K562 (cell line): ENCODE measurements around the gene FUT2. TPM values are rescaled to one million over a fixed set of nuclear protein-coding genes. Genes with fewer than 3 reads are reported as not detected.

Source experiments
- ARNT ChIP-seq, 2 experiments: fragments of 450-650 bp; IDR thresholded peaks; 2 replicates each; pipeline ENCODE4 v1.6.1; 2016; ENCODE audit warnings: mild to moderate bottlenecking in 1 of 2
- EP400 ChIP-seq: fragments of 450-650 bp; IDR thresholded peaks from 2 replicates; pipeline ENCODE4 v1.6.1; 2017; ENCODE audit warnings: antibody characterized with exemption, mild to moderate bottlenecking, moderate library complexity
- KDM2B ChIP-seq: fragments of 250-450 bp; sonication (Bioruptor Pico); IDR thresholded peaks from 2 replicates; pipeline ENCODE4 v1.8.0; 2021; ENCODE audit warnings: mild to moderate bottlenecking, moderate library complexity
- MAZ ChIP-seq, 2 experiments: fragments of 450-650 bp in 1 of 2; sonication (generic) in 1 of 2; formaldehyde crosslinking; IDR thresholded peaks in 1 of 2; conservative IDR thresholded peaks in 1 of 2; 2 replicates each; pipeline versions ENCODE4 v1.4.0 to v1.5.0; 2020; ENCODE audit warnings: mild to moderate bottlenecking in 1 of 2, missing genetic modification reagents in 1 of 2
- NKRF ChIP-seq: fragments of 450-650 bp; IDR thresholded peaks from 2 replicates; pipeline ENCODE4 v1.6.1; 2016; ENCODE audit warnings: borderline replicate concordance
- NONO ChIP-seq, 2 experiments: fragments of 200-400 bp in 1 of 2; fragments of 450-650 bp in 1 of 2; formaldehyde crosslinking in 1 of 2; IDR thresholded peaks; 2 replicates each; pipeline ENCODE4 v1.6.1; 2017; ENCODE audit warnings: low read depth in 2 of 2, mild to moderate bottlenecking in 2 of 2, moderate library complexity in 2 of 2, low read length in 1 of 2
- POLR2H ChIP-seq: IDR thresholded peaks from 2 replicates; pipeline ENCODE4 v1.6.1; 2016; ENCODE audit warnings: missing genetic modification characterization, low read depth, mild to moderate bottlenecking, control low read depth, missing compliant biosample characterization, moderate library complexity
- RERE ChIP-seq: sonication (generic); formaldehyde crosslinking; IDR thresholded peaks from 2 replicates; pipeline ENCODE4 v1.8.0; 2023; ENCODE audit warnings: missing genetic modification reagents, mild to moderate bottlenecking, borderline replicate concordance
- polyA plus RNA-seq, 8 experiments: library from polyadenylated mRNA; depleted of rRNA in 4 of 8; stranded (reverse) in 5 of 8; unstranded in 3 of 8; fragments of >200 nt; fragmentation: Nextera tagmentation in 2 of 8; fragmentation: Illumina TruSeq in 1 of 8; extraction: Ambion mirVana in 2 of 8; extraction: Trizol in 1 of 8; gene quantifications; 2 replicates each; pipeline versions ENCODE4 v1.2.1 to v1.2.3, GENCODE V29; 2011 to 2014; ENCODE audit warnings: inconsistent platforms in 1 of 8, missing spikeins in 1 of 8
- total RNA-seq, 7 experiments: library from RNA; depleted of rRNA in 6 of 7; stranded (reverse); fragments of >200 nt in 6 of 7; fragmentation: Illumina TruSeq in 2 of 7; extraction: Trizol in 2 of 7; gene quantifications; 2 replicates each; pipeline versions ENCODE4 v1.2.1 to v1.2.3, GENCODE V29; 2011 to 2021; ENCODE audit warnings: low replicate concordance in 1 of 7

FUT2 gene
- total and polyA plus RNA-seq, 9 of the 15 experiments (the other 6 are each of a cell fraction or from before 2014, with no cell fraction given): 0.03 to 0.04 TPM; not detected in 7

- TF ChIP-seq EP400: peak; percentile 81
- TF ChIP-seq RERE (CRISPR knock-in tag): no peak
- TF ChIP-seq NONO (IDR thresholded peaks at IDR 0.05; ENCODE audit: low read depth in 2 of 2, low read length in 1 of 2): no peak
- TF ChIP-seq ARNT (IDR thresholded peaks at IDR 0.05): no peak
- TF ChIP-seq POLR2H (tag): no peak
- no peak for TF ChIP-seq KDM2B (CRISPR knock-in tag)
- TF ChIP-seq NKRF: no peak
- TF ChIP-seq MAZ (CRISPR knock-in tag; conservative IDR thresholded peaks at IDR 0.05 in 1 of 2, IDR thresholded peaks at IDR 0.05 in 1 of 2): peak in 1 of 2 experiments; percentile 45; a peak in 1 of 4 replicates
- TF ChIP-seq, all 486 proteins: peak for 35
These were observed 59.4 kb downstream of the FUT2 start, which contains the start of gene FGF21 (continued) for GRCh38 chr19:48755084-48755641.

Other genes starting within 250 kb of the FUT2 start
Only the 7 nearest of the 24 such genes appear.
- gene DBP, start 58.6 kb upstream of the FUT2 start, total RNA-seq (2014; rRNA removed): 3.6 and 5.0 TPM in 2 replicates
- gene DBP, start 58.6 kb upstream of the FUT2 start, total RNA-seq (2014; rRNA removed; fragmentation: Illumina TruSeq; extraction: Trizol): 0.96 and 1.1 TPM in 2 replicates
- 3.7 and 3.9 TPM in 2 replicates for gene DBP, start 58.6 kb upstream of the FUT2 start, total RNA-seq (2015; rRNA removed; fragmentation: Illumina TruSeq; extraction: Trizol)
- gene DBP, start 58.6 kb upstream of the FUT2 start, total RNA-seq (2021): 2.6 and 5.5 TPM in 2 replicates
- 0.45 and 1.1 TPM in 2 replicates for gene DBP, start 58.6 kb upstream of the FUT2 start, polyA plus RNA-seq (2011; rRNA removed)
- gene DBP, start 58.6 kb upstream of the FUT2 start, polyA plus RNA-seq (2014; fragmentation: Illumina TruSeq; extraction: Trizol): 1.8 and 2.1 TPM in 2 replicates
- gene DBP, start 58.6 kb upstream of the FUT2 start, polyA plus RNA-seq (2014; fragmentation: Nextera tagmentation; extraction: Ambion mirVana): under 1 TPM; 0.25 to 0.64 TPM
- 1.6 and 3.8 TPM in 2 replicates for gene DBP, start 58.6 kb upstream of the FUT2 start, polyA plus RNA-seq (2014; rRNA removed)
- 19.9 and 37.7 TPM in 2 replicates for gene CA11, start 49.8 kb upstream of the FUT2 start, total RNA-seq (2014; rRNA removed)
- 2.4 and 2.9 TPM in 2 replicates for gene CA11, start 49.8 kb upstream of the FUT2 start, total RNA-seq (2014; rRNA removed; fragmentation: Illumina TruSeq; extraction: Trizol)
- gene CA11, start 49.8 kb upstream of the FUT2 start, total RNA-seq (2015; rRNA removed; fragmentation: Illumina TruSeq; extraction: Trizol): 7.5 and 8.3 TPM in 2 replicates
- 14.8 and 16.2 TPM in 2 replicates for gene CA11, start 49.8 kb upstream of the FUT2 start, total RNA-seq (2021)
- 4.1 and 8.1 TPM in 2 replicates for gene CA11, start 49.8 kb upstream of the FUT2 start, polyA plus RNA-seq (2011; rRNA removed)
- gene CA11, start 49.8 kb upstream of the FUT2 start, polyA plus RNA-seq (2014; fragmentation: Illumina TruSeq; extraction: Trizol): 12.7 and 22.5 TPM in 2 replicates
- 10 to 100 TPM in 1 of 2 experiments, 1 to 10 TPM in 1; 6.3 to 11.5 TPM for gene CA11, start 49.8 kb upstream of the FUT2 start, polyA plus RNA-seq (2014; fragmentation: Nextera tagmentation; extraction: Ambion mirVana)
- 8.2 and 19.3 TPM in 2 replicates for gene CA11, start 49.8 kb upstream of the FUT2 start, polyA plus RNA-seq (2014; rRNA removed)
- gene NTN5, start 23.0 kb upstream of the FUT2 start, total RNA-seq (2014; rRNA removed): not detected in 2 replicates
- gene NTN5, start 23.0 kb upstream of the FUT2 start, total RNA-seq (2014; rRNA removed; fragmentation: Illumina TruSeq; extraction: Trizol): not detected in 2 replicates
- not detected in 2 replicates for gene NTN5, start 23.0 kb upstream of the FUT2 start, total RNA-seq (2015; rRNA removed; fragmentation: Illumina TruSeq; extraction: Trizol)
- gene NTN5, start 23.0 kb upstream of the FUT2 start, total RNA-seq (2021): not detected in 2 replicates
- gene NTN5, start 23.0 kb upstream of the FUT2 start, polyA plus RNA-seq (2011; rRNA removed): 0.04 TPM in 1 of 2 replicates, not detected in the other
- gene NTN5, start 23.0 kb upstream of the FUT2 start, polyA plus RNA-seq (2014; fragmentation: Illumina TruSeq; extraction: Trizol): not detected in 2 replicates
- not detected for gene NTN5, start 23.0 kb upstream of the FUT2 start, polyA plus RNA-seq (2014; fragmentation: Nextera tagmentation; extraction: Ambion mirVana)
- 0.07 TPM in 1 of 2 replicates, not detected in the other for gene NTN5, start 23.0 kb upstream of the FUT2 start, polyA plus RNA-seq (2014; rRNA removed)
- 0.27 and 0.45 TPM in 2 replicates for gene MAMSTR, start 23.8 kb downstream of the FUT2 start, total RNA-seq (2014; rRNA removed)
- gene MAMSTR, start 23.8 kb downstream of the FUT2 start, total RNA-seq (2014; rRNA removed; fragmentation: Illumina TruSeq; extraction: Trizol): 0.22 and 0.29 TPM in 2 replicates
- gene MAMSTR, start 23.8 kb downstream of the FUT2 start, total RNA-seq (2015; rRNA removed; fragmentation: Illumina TruSeq; extraction: Trizol): 0.49 and 0.51 TPM in 2 replicates
- 1.00 and 1.3 TPM in 2 replicates for gene MAMSTR, start 23.8 kb downstream of the FUT2 start, total RNA-seq (2021)
- gene MAMSTR, start 23.8 kb downstream of the FUT2 start, polyA plus RNA-seq (2011; rRNA removed): 0.27 and 0.29 TPM in 2 replicates
- 0.55 and 0.73 TPM in 2 replicates for gene MAMSTR, start 23.8 kb downstream of the FUT2 start, polyA plus RNA-seq (2014; fragmentation: Illumina TruSeq; extraction: Trizol)
- under 1 TPM in 1 of 2 experiments, not detected in 1; 0.08 TPM for gene MAMSTR, start 23.8 kb downstream of the FUT2 start, polyA plus RNA-seq (2014; fragmentation: Nextera tagmentation; extraction: Ambion mirVana)
- 0.84 and 0.91 TPM in 2 replicates for gene MAMSTR, start 23.8 kb downstream of the FUT2 start, polyA plus RNA-seq (2014; rRNA removed)
- gene RASIP1, start 44.6 kb downstream of the FUT2 start, total RNA-seq (2014; rRNA removed): 2.7 and 3.7 TPM in 2 replicates
- 0.58 and 0.61 TPM in 2 replicates for gene RASIP1, start 44.6 kb downstream of the FUT2 start, total RNA-seq (2014; rRNA removed; fragmentation: Illumina TruSeq; extraction: Trizol)
- 1.4 and 1.7 TPM in 2 replicates for gene RASIP1, start 44.6 kb downstream of the FUT2 start, total RNA-seq (2015; rRNA removed; fragmentation: Illumina TruSeq; extraction: Trizol)
- gene RASIP1, start 44.6 kb downstream of the FUT2 start, total RNA-seq (2021): 3.4 and 4.6 TPM in 2 replicates
- 1.4 and 2.1 TPM in 2 replicates for gene RASIP1, start 44.6 kb downstream of the FUT2 start, polyA plus RNA-seq (2011; rRNA removed)
- 1.5 and 2.6 TPM in 2 replicates for gene RASIP1, start 44.6 kb downstream of the FUT2 start, polyA plus RNA-seq (2014; fragmentation: Illumina TruSeq; extraction: Trizol)
- gene RASIP1, start 44.6 kb downstream of the FUT2 start, polyA plus RNA-seq (2014; fragmentation: Nextera tagmentation; extraction: Ambion mirVana): under 1 TPM; 0.20 to 0.24 TPM
- 4.7 and 6.1 TPM in 2 replicates for gene RASIP1, start 44.6 kb downstream of the FUT2 start, polyA plus RNA-seq (2014; rRNA removed)
- gene IZUMO1, start 50.9 kb downstream of the FUT2 start, total RNA-seq (2014; rRNA removed): 0.14 and 0.78 TPM in 2 replicates
- gene IZUMO1, start 50.9 kb downstream of the FUT2 start, total RNA-seq (2014; rRNA removed; fragmentation: Illumina TruSeq; extraction: Trizol): 0.61 and 1.3 TPM in 2 replicates
- 0.40 and 0.49 TPM in 2 replicates for gene IZUMO1, start 50.9 kb downstream of the FUT2 start, total RNA-seq (2015; rRNA removed; fragmentation: Illumina TruSeq; extraction: Trizol)
- gene IZUMO1, start 50.9 kb downstream of the FUT2 start, total RNA-seq (2021): 2.1 and 2.2 TPM in 2 replicates
- gene IZUMO1, start 50.9 kb downstream of the FUT2 start, polyA plus RNA-seq (2011; rRNA removed): 0.54 and 0.57 TPM in 2 replicates
- gene IZUMO1, start 50.9 kb downstream of the FUT2 start, polyA plus RNA-seq (2014; fragmentation: Illumina TruSeq; extraction: Trizol): 0.29 and 1.1 TPM in 2 replicates
- gene IZUMO1, start 50.9 kb downstream of the FUT2 start, polyA plus RNA-seq (2014; fragmentation: Nextera tagmentation; extraction: Ambion mirVana): under 1 TPM; 0.24 to 0.73 TPM
- 0.39 and 1.2 TPM in 2 replicates for gene IZUMO1, start 50.9 kb downstream of the FUT2 start, polyA plus RNA-seq (2014; rRNA removed)
- gene FUT1, start 56.7 kb downstream of the FUT2 start, total RNA-seq (2014; rRNA removed): 15.5 and 17.2 TPM in 2 replicates
- 8.9 TPM in 2 replicates for gene FUT1, start 56.7 kb downstream of the FUT2 start, total RNA-seq (2014; rRNA removed; fragmentation: Illumina TruSeq; extraction: Trizol)
- 5.0 TPM in 2 replicates for gene FUT1, start 56.7 kb downstream of the FUT2 start, total RNA-seq (2015; rRNA removed; fragmentation: Illumina TruSeq; extraction: Trizol)
- 18.5 and 19.6 TPM in 2 replicates for gene FUT1, start 56.7 kb downstream of the FUT2 start, total RNA-seq (2021)
- gene FUT1, start 56.7 kb downstream of the FUT2 start, polyA plus RNA-seq (2011; rRNA removed): 3.2 and 5.0 TPM in 2 replicates
- 7.9 and 8.8 TPM in 2 replicates for gene FUT1, start 56.7 kb downstream of the FUT2 start, polyA plus RNA-seq (2014; fragmentation: Illumina TruSeq; extraction: Trizol)
- gene FUT1, start 56.7 kb downstream of the FUT2 start, polyA plus RNA-seq (2014; fragmentation: Nextera tagmentation; extraction: Ambion mirVana): 1 to 10 TPM; 2.3 to 3.1 TPM
- 16.3 and 18.3 TPM in 2 replicates for gene FUT1, start 56.7 kb downstream of the FUT2 start, polyA plus RNA-seq (2014; rRNA removed)